ENCODE results near the gene ABI1. TPM values are rescaled to one million over a fixed set of nuclear protein-coding genes. Genes with fewer than 3 reads are reported as not detected.

Gene ABI1
- total RNA-seq, 1 experiment from 2014 or later = 33.9 TPM

DNA sequence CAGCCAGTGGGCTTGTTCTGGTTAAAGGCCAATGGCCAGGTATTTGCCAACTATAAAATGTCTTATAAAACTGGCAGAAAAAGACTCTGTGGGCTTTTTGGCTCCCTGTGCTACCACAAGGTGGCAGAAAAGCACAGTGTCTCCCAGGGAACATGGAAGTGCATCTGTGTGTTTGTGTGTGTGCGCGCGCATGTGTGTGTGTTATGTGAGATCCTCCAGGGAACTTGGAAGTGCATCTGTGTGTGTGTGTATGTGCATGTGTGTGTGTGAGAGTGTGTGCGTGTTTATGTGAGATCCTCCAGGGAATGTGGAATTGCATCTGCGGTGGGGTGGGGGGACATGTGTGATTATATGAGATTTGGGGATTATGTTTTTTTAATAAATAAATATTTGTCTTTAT lies 30.2 kb upstream of the ABI1 start:
- TF ChIP-seq CTCF (IDR thresholded peaks at IDR 0.05) (peak; percentile 65), MYBL2 (CRISPR knock-in tag; IDR thresholded peaks at IDR 0.05) (no peak)
- ATAC-seq (peak; percentile 80), DNase-seq (ENCODE audit: low spot score) (peak; percentile 69)
- ChIA-PET CTCF (interaction anchor here (0.7 to 1.2 kb wide), 6 partner anchors 9 to 183 kb away, joined by 3 to 5 read pairs (median 3); no protein-coding TSS in a partner anchor), POLR2A (no interaction called here)
- Mint-ChIP-seq H3K36me3 (peaks cover 8% of the 10 kb centered on the region), H3K27me3 (ENCODE audit: low read depth) (no peaks in the 10 kb centered on the region; the same call in 1 of the 2 replicates), H3K4me3 (no peak overlapping the region), H3K4me1 (peaks cover 11% of the 10 kb centered on the region), H3K9me3 (peaks cover 11% of the 10 kb centered on the region), H3K27ac (no peak overlapping the region)

DNA sequence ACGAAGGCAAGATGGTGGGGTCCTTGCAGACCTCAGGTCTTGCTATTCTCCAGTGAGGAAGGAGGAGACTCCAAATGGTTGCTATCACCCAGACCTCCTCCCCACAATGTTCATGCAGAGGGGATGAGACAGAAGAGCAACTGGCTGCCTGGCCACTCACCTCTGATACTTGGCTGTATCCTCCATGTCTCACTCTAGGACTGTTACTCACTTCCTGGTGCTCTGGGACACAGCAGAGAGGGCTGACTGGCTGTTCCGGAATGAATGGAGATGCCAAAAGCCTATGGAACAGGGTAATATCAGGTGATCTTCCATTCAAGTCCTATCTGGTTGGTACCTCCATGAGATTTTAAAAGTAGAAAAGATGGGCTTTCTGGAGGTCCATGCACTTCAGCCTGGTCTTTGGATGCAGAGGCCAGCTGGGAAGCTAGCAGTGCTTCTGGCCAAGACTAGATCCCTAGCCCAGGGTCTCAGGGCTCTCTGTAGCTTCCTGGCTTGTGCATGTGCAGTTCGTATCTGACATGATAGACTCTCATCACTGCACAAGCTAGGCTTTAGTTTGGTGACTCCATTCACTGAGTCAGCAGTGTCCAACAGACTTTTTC lies 27.0 kb upstream of the ABI1 start:
- no peak for ATAC-seq
- TF ChIP-seq TEAD1 (CRISPR knock-in tag; IDR thresholded peaks at IDR 0.05) (no peak), PRDM15 (CRISPR knock-in tag; IDR thresholded peaks at IDR 0.05) (no peak), ZNF396 (CRISPR knock-in tag; IDR thresholded peaks at IDR 0.05; ENCODE audit: borderline replicate concordance) (no peak), CBFB (CRISPR knock-in tag; IDR thresholded peaks at IDR 0.05; ENCODE audit: low read depth) (no peak)
- TF ChIP-seq, protein P1, sequence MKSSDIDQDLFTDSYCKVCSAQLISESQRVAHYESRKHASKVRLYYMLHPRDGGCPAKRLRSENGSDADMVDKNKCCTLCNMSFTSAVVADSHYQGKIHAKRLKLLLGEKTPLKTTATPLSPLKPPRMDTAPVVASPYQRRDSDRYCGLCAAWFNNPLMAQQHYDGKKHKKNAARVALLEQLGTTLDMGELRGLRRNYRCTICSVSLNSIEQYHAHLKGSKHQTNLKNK (CRISPR knock-in tag; IDR thresholded peaks at IDR 0.05) = no peak
- Mint-ChIP-seq H3K27me3 (ENCODE audit: low read depth) (no peaks in the 10 kb centered on the region; the same call in 1 of the 2 replicates), H3K27ac (no peak overlapping the region), H3K4me1 (no peaks in the 10 kb centered on the region), H3K4me3 (no peak overlapping the region), H3K9me3 (peaks cover 5% of the 10 kb centered on the region), H3K36me3 (peaks cover 2% of the 10 kb centered on the region)
- DNase-seq (ENCODE audit: low spot score) = no peak
- POLR2A ChIA-PET = no interaction called here
- CTCF ChIA-PET = no interaction called here

DNA sequence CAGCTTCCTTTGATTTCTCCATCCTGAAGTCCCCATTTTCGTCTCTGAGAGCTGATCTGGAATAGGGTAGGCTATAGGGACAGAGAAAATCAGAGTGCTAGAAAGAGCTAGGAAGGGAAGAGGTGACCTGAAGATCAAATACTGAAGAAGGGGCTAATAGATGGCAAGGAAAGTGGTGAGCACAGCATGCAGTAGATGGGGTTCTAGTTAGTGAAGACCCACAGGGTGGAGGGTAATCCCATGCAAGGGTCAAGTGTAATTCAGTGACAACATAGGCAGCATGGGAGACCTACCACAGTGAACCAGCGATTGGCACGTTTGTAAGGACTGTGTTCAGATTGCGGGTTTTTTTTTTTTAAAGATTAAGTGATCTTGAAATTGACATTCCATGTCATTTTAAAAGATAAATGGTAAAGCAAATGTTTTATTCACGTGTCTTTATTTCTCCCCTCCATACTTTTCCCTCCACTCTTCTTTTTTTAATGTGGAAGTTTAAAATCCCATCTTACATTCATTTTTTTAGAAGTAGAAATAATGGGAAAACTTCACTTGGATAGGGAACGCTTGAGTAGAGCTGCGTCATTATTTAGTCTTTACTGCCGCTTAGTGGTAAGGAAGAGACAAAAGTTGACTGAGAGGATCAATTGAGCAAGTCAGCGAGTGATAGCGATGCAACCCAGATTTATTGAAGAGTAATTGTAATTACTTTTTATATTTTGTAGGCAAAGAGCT lies 21.0 kb upstream of the ABI1 start:
- no peaks in the 10 kb centered on the region for H3K27me3 Mint-ChIP-seq (ENCODE audit: low read depth)
- no peaks in the 10 kb centered on the region for H3K36me3 Mint-ChIP-seq
- peak overlapping the region; percentile 17; the same call in 1 of the 2 replicates for H3K27ac Mint-ChIP-seq
- ChIA-PET CTCF (interaction anchor here (0.6 to 3.9 kb wide), 36 partner anchors 9 to 795 kb away, joined by 3 to 83 read pairs (median 3); partner anchors contain the start of gene ABI1), POLR2A (no interaction called here)
- no peaks in the 10 kb centered on the region for H3K9me3 Mint-ChIP-seq
- no peaks in the 10 kb centered on the region for H3K4me1 Mint-ChIP-seq
- ATAC-seq (peak; percentile 94), DNase-seq (ENCODE audit: low spot score) (no peak)
- H3K4me3 Mint-ChIP-seq = peak overlapping the region; percentile 41
- no peak for TF ChIP-seq ZNF232 (CRISPR knock-in tag; IDR thresholded peaks at IDR 0.05)
- TF ChIP-seq CTCF (IDR thresholded peaks at IDR 0.05) = peak; percentile 31; the same call in 1 of the 2 replicates

DNA sequence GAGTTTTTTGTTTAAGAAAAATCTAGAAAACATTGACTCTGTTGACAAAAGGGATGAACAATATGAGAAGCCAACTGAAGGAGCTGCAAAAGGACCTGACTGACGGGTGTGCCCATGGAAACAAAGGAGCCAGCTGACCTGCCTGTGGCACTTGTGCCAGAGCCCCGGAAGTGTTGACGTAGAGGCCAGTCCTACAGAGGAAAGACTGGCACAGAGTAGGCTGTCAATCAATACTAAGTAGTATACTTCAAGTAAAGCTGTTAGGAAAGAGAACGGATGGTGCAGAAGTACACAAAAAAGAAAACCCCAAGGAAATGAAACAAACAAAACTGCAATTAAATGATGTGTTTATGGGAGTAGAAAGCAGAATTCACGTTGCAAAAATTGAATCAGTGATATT lies 19.0 kb upstream of the ABI1 start:
- POLR2A ChIA-PET = no interaction called here
- Mint-ChIP-seq H3K9me3 (no peaks in the 10 kb centered on the region), H3K36me3 (no peaks in the 10 kb centered on the region), H3K27me3 (ENCODE audit: low read depth) (no peaks in the 10 kb centered on the region), H3K27ac (no peak overlapping the region; the same call in 1 of the 2 replicates), H3K4me3 (no peak overlapping the region), H3K4me1 (no peaks in the 10 kb centered on the region)
- CTCF ChIA-PET = interaction anchor here (1.0 kb wide), 1 partner anchor 154 kb away, joined by 4 read pairs; no protein-coding TSS in a partner anchor
- no peak for DNase-seq (ENCODE audit: low spot score)
- no peak for ATAC-seq
- no peak for TF ChIP-seq ZNF263 (CRISPR knock-in tag; IDR thresholded peaks at IDR 0.05; ENCODE audit: low read depth)
- no peak for TF ChIP-seq USF1 (CRISPR knock-in tag; IDR thresholded peaks at IDR 0.05)
- no peak for TF ChIP-seq CBFB (CRISPR knock-in tag; IDR thresholded peaks at IDR 0.05; ENCODE audit: low read depth)
- TF ChIP-seq, protein P2, sequence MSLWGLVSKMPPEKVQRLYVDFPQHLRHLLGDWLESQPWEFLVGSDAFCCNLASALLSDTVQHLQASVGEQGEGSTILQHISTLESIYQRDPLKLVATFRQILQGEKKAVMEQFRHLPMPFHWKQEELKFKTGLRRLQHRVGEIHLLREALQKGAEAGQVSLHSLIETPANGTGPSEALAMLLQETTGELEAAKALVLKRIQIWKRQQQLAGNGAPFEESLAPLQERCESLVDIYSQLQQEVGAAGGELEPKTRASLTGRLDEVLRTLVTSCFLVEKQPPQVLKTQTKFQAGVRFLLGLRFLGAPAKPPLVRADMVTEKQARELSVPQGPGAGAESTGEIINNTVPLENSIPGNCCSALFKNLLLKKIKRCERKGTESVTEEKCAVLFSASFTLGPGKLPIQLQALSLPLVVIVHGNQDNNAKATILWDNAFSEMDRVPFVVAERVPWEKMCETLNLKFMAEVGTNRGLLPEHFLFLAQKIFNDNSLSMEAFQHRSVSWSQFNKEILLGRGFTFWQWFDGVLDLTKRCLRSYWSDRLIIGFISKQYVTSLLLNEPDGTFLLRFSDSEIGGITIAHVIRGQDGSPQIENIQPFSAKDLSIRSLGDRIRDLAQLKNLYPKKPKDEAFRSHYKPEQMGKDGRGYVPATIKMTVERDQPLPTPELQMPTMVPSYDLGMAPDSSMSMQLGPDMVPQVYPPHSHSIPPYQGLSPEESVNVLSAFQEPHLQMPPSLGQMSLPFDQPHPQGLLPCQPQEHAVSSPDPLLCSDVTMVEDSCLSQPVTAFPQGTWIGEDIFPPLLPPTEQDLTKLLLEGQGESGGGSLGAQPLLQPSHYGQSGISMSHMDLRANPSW (CRISPR knock-in tag; conservative IDR thresholded peaks at IDR 0.05; ENCODE audit: low read depth) = no peak
- no peak for TF ChIP-seq ATF1 (CRISPR knock-in tag; IDR thresholded peaks at IDR 0.05)
- no peak for TF ChIP-seq SP1 (CRISPR knock-in tag; conservative IDR thresholded peaks at IDR 0.05)
- TF ChIP-seq TP53 (CRISPR knock-in tag; IDR thresholded peaks at IDR 0.05) = no peak
